DND-41 (cell line): ENCODE results near the gene ADAM21.

Experiments
- EZH2 ChIP-seq: IDR thresholded peaks from 3 replicates; pipeline ENCODE4 v1.6.1; 2012; ENCODE audit warnings: borderline replicate concordance, low read depth, mild to moderate bottlenecking, moderate library complexity, low read length, inconsistent platforms; ENCODE audit not compliant: severe bottlenecking
- TF ChIP-seq, protein P1 (sequence below): IDR thresholded peaks from 2 replicates; pipeline ENCODE4 v1.5.1; 2012; ENCODE audit warnings: borderline replicate concordance, low read length, moderate library complexity, mild to moderate bottlenecking; ENCODE audit not compliant: poor library complexity, severe bottlenecking; ENCODE audit errors: extremely low read depth

DNA sequence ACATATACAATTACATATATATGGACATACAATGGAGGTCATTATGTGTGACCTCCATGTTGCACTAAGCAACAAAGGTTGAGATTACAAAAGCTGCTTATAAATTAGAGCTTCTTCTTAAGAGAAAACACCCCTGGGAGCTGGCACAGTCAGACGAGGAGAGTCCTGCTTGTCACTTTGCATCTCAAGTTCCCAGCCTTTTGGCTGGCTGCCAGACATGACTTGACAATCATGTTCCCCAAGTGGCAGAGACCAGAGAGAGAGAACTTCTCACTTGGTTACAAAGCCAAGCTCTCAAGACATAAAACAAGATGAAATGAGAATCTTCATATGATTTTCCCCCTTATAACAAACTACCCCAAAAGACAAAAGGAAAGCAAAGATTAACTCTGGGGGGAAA, 26.6 kb upstream of the ADAM21 start:
- TF ChIP-seq, protein P1, sequence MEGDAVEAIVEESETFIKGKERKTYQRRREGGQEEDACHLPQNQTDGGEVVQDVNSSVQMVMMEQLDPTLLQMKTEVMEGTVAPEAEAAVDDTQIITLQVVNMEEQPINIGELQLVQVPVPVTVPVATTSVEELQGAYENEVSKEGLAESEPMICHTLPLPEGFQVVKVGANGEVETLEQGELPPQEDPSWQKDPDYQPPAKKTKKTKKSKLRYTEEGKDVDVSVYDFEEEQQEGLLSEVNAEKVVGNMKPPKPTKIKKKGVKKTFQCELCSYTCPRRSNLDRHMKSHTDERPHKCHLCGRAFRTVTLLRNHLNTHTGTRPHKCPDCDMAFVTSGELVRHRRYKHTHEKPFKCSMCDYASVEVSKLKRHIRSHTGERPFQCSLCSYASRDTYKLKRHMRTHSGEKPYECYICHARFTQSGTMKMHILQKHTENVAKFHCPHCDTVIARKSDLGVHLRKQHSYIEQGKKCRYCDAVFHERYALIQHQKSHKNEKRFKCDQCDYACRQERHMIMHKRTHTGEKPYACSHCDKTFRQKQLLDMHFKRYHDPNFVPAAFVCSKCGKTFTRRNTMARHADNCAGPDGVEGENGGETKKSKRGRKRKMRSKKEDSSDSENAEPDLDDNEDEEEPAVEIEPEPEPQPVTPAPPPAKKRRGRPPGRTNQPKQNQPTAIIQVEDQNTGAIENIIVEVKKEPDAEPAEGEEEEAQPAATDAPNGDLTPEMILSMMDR = no peak
- no peak for TF ChIP-seq EZH2
